SK-N-SH (cell line): ENCODE data around the gene NTSR2. TPM values are rescaled to one million over a fixed set of nuclear protein-coding genes. Genes with fewer than 3 reads are reported as not detected.

ENCODE experiments used
- CTCF ChIA-PET: fragments of 300-600, 350-600 bp; formaldehyde crosslinking; extraction: SDS; loops from one replicate; lab custom pipeline; 2021; lab: Yijun Ruan, JAX
- POLR2A ChIA-PET: fragments of 350-600 bp; sonication (Branson Sonifier 250); formaldehyde crosslinking; extraction: SDS; loops from one replicate; lab custom pipeline; 2020; ENCODE audit warnings: antibody characterized with exemption, inconsistent platforms; lab: Yijun Ruan, JAX
- DNase-seq: peaks from one replicate; pipeline ENCODE4 v3.0.0; 2012
- H2AFZ ChIP-seq: fragments of 200-600 bp; sonication (generic); 2 replicates; pipeline ENCODE4 v1.8.1; 2016; ENCODE audit warnings: antibody characterized with exemption, mild to moderate bottlenecking, low read depth
- H3F3A ChIP-seq: fragments of 200-600 bp; sonication (generic); replicated peaks from 2 replicates; pipeline ENCODE3; 2016; ENCODE audit warnings: antibody characterized with exemption, mild to moderate bottlenecking; ENCODE audit not compliant: insufficient read depth
- H3K27ac ChIP-seq, 2 experiments: fragments of 200-500 bp in 1 of 2; fragments of 200-600 bp in 1 of 2; sonication (Bioruptor generic) in 1 of 2; sonication (generic), shearing (Covaris generic) in 1 of 2; 2 replicates each; pipeline versions ENCODE4 v1.5.1 to v1.6.1; 2014 to 2016; ENCODE audit warnings: low read depth in 2 of 2, inconsistent platforms in 1 of 2, low read length in 1 of 2, mild to moderate bottlenecking in 1 of 2, mixed read lengths in 1 of 2
- H3K27me3 ChIP-seq: fragments of 200-600 bp; sonication (generic), shearing (Covaris generic); 2 replicates; pipeline ENCODE4 v1.6.1; 2016; ENCODE audit warnings: mixed run types; ENCODE audit not compliant: insufficient read depth
- H3K36me3 ChIP-seq, 2 experiments: fragments of 200-500 bp in 1 of 2; fragments of 200-600 bp in 1 of 2; sonication (Bioruptor generic) in 1 of 2; sonication (generic) in 1 of 2; replicated peaks in 1 of 2; 2 replicates each; pipeline versions ENCODE3 to v1.5.1; 2014 to 2016; ENCODE audit warnings: low read length in 1 of 2, mild to moderate bottlenecking in 1 of 2; ENCODE audit not compliant: insufficient read depth in 2 of 2, control insufficient read depth in 1 of 2
- H3K4me1 ChIP-seq, 2 experiments: fragments of 200-500 bp in 1 of 2; fragments of 200-600 bp in 1 of 2; sonication (Bioruptor generic) in 1 of 2; sonication (generic), shearing (Covaris generic) in 1 of 2; 2 replicates each; pipeline versions ENCODE4 v1.5.1 to v1.6.1; 2014 to 2016; ENCODE audit warnings: low read depth in 1 of 2, low read length in 1 of 2, mixed run types in 1 of 2; ENCODE audit not compliant: insufficient read depth in 2 of 2, control insufficient read depth in 1 of 2
- H3K4me2 ChIP-seq: fragments of 200-600 bp; sonication (generic), shearing (Covaris generic); 2 replicates; pipeline ENCODE4 v1.6.1; 2017; ENCODE audit warnings: mixed run types
- H3K4me3 ChIP-seq, 2 experiments: fragments of 200-500 bp in 1 of 2; fragments of 200-600 bp in 1 of 2; sonication (Bioruptor generic) in 1 of 2; sonication (generic), shearing (Covaris generic) in 1 of 2; 2 replicates each; pipeline versions ENCODE4 v1.5.1 to v1.8.1; 2014 to 2016; ENCODE audit warnings: low read depth in 2 of 2, inconsistent platforms in 1 of 2, low read length in 1 of 2, mild to moderate bottlenecking in 1 of 2, mixed read lengths in 1 of 2, moderate library complexity in 1 of 2
- H3K79me2 ChIP-seq: fragments of 200-600 bp; sonication (generic); 2 replicates; pipeline ENCODE4 v1.8.1; 2017; ENCODE audit warnings: mild to moderate bottlenecking; ENCODE audit not compliant: insufficient read depth
- H3K9ac ChIP-seq: fragments of 200-600 bp; sonication (generic); 2 replicates; pipeline ENCODE4 v1.6.1; 2017; ENCODE audit warnings: mixed run types
- H3K9me2 ChIP-seq: fragments of 200-600 bp; sonication (generic); 2 replicates; pipeline ENCODE4 v1.6.1; 2017; ENCODE audit warnings: mixed run types
- H3K9me3 ChIP-seq: fragments of 200-600 bp; sonication (generic); 2 replicates; pipeline ENCODE4 v1.6.1; 2017; ENCODE audit warnings: mixed run types, mild to moderate bottlenecking, moderate library complexity
- H4K20me1 ChIP-seq: fragments of 200-600 bp; sonication (generic); 2 replicates; pipeline ENCODE4 v1.6.1; 2017; ENCODE audit warnings: mild to moderate bottlenecking, mixed run types; ENCODE audit not compliant: insufficient read depth
- CHD2 ChIP-seq: fragments of 150-350 bp; IDR thresholded peaks from 2 replicates; pipeline ENCODE4 v1.6.1; 2018; ENCODE audit warnings: low read length; ENCODE audit not compliant: partially characterized antibody
- EZH2phosphoT487 ChIP-seq: fragments of 200-600 bp; sonication (generic); IDR thresholded peaks from 2 replicates; pipeline ENCODE4 v1.6.1; 2017; ENCODE audit warnings: low read depth, mixed run types, mild to moderate bottlenecking, antibody characterized with exemption, moderate library complexity, borderline replicate concordance
- FOSL2 ChIP-seq: IDR thresholded peaks from 2 replicates; pipeline ENCODE4 v1.4.0; 2012; ENCODE audit warnings: low read depth, mild to moderate bottlenecking, moderate library complexity, borderline replicate concordance
- FOXJ3 ChIP-seq: sonication (generic); formaldehyde crosslinking; IDR thresholded peaks from 2 replicates; pipeline ENCODE4 v1.5.1; 2020; ENCODE audit warnings: mild to moderate bottlenecking, missing genetic modification reagents
- NRF1 ChIP-seq: IDR thresholded peaks from 2 replicates; pipeline ENCODE4 v1.6.1; 2012; ENCODE audit warnings: low read depth, mild to moderate bottlenecking, low read length
- POLR2AphosphoS5 ChIP-seq: IDR thresholded peaks from 2 replicates; pipeline ENCODE4 v1.6.1; 2012; ENCODE audit warnings: low read depth, low read length
- SIN3A ChIP-seq: IDR thresholded peaks from 2 replicates; pipeline ENCODE4 v1.6.1; 2012; ENCODE audit warnings: low read depth, mild to moderate bottlenecking, low read length, moderate library complexity, borderline replicate concordance
- TAF1 ChIP-seq: IDR thresholded peaks from 2 replicates; pipeline ENCODE4 v1.6.1; 2012; ENCODE audit warnings: low read depth, mild to moderate bottlenecking, low read length, moderate library complexity, borderline replicate concordance
- TCF12 ChIP-seq: IDR thresholded peaks from 2 replicates; pipeline ENCODE4 v1.4.0; 2012
- TEAD4 ChIP-seq: IDR thresholded peaks from 2 replicates; pipeline ENCODE4 v1.4.0; 2012; ENCODE audit warnings: mild to moderate bottlenecking, borderline replicate concordance; ENCODE audit not compliant: insufficient read depth
- WGBS: methylation state at CpG from one replicate; pipeline ENCODE4 v1.1.6; 2017; ENCODE audit warnings: low lambda C conversion rate; 5-methylcytosine and 5-hydroxymethylcytosine counted together
- polyA plus RNA-seq, 3 experiments: library from polyadenylated mRNA; depleted of rRNA; stranded (reverse); fragments of >200 nt; gene quantifications; 2 replicates each; pipeline ENCODE4 v1.2.3, GENCODE V29; 2012
- TF ChIP-seq, protein P1 (sequence below): fragments of 200-600 bp; sonication (generic); IDR thresholded peaks from 2 replicates; pipeline ENCODE4 v1.6.1; 2017; ENCODE audit warnings: antibody characterized with exemption, mild to moderate bottlenecking, moderate library complexity
- TF ChIP-seq, protein P2 (sequence below): IDR thresholded peaks from 2 replicates; pipeline ENCODE4 v1.4.0; 2012; ENCODE audit warnings: low read depth, borderline replicate concordance
- TF ChIP-seq, protein P3 (sequence below): IDR thresholded peaks from 2 replicates; pipeline ENCODE4 v1.4.0; 2012; ENCODE audit warnings: low read depth
- TF ChIP-seq, protein P4 (sequence below): fragments of 150-350 bp; IDR thresholded peaks from 2 replicates; pipeline ENCODE4 v1.6.1; 2016; ENCODE audit warnings: mild to moderate bottlenecking, low read depth, low read length
- TF ChIP-seq, protein P5 (sequence below): IDR thresholded peaks from 2 replicates; pipeline ENCODE4; 2012
- TF ChIP-seq, protein P6 (sequence below): fragments of 150-350 bp; IDR thresholded peaks from 2 replicates; pipeline ENCODE4 v1.6.1; 2017; ENCODE audit warnings: antibody characterized with exemption, low read length, low read depth, borderline replicate concordance

NTSR2 gene
- polyA plus RNA-seq, 1 of the 3 experiments (the other 2 are of a cell fraction), result not detected

DNA sequence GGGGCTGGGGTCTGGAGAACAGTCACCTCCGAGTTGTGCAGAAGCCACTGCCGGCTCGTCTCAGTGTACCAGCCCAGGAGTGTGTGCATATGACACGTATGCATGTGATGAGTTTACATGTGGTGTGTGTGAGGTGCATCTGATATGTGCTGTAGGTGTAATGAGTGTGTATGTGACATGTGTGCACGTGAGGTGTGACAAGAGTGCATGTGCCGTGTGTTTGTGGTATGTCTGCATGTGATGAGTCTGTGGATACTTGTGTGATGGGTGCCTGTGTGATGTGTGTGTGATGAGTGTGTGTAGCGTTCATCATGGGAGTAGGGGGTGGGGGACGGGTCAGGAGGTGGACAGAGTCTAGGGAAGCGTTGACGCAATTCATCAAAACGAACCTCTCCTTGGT, 12.8 kb downstream of the NTSR2 start:
- TF ChIP-seq, protein P1, sequence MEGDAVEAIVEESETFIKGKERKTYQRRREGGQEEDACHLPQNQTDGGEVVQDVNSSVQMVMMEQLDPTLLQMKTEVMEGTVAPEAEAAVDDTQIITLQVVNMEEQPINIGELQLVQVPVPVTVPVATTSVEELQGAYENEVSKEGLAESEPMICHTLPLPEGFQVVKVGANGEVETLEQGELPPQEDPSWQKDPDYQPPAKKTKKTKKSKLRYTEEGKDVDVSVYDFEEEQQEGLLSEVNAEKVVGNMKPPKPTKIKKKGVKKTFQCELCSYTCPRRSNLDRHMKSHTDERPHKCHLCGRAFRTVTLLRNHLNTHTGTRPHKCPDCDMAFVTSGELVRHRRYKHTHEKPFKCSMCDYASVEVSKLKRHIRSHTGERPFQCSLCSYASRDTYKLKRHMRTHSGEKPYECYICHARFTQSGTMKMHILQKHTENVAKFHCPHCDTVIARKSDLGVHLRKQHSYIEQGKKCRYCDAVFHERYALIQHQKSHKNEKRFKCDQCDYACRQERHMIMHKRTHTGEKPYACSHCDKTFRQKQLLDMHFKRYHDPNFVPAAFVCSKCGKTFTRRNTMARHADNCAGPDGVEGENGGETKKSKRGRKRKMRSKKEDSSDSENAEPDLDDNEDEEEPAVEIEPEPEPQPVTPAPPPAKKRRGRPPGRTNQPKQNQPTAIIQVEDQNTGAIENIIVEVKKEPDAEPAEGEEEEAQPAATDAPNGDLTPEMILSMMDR, result no peak
- TF ChIP-seq FOSL2 (no peak), FOXJ3 (CRISPR knock-in tag) (no peak), TAF1 (no peak), POLR2AphosphoS5 (no peak), SIN3A (no peak), CHD2 (no peak), TEAD4 (no peak), NRF1 (no peak), EZH2phosphoT487 (no peak), TCF12 (no peak)
- TF ChIP-seq, protein P2, sequence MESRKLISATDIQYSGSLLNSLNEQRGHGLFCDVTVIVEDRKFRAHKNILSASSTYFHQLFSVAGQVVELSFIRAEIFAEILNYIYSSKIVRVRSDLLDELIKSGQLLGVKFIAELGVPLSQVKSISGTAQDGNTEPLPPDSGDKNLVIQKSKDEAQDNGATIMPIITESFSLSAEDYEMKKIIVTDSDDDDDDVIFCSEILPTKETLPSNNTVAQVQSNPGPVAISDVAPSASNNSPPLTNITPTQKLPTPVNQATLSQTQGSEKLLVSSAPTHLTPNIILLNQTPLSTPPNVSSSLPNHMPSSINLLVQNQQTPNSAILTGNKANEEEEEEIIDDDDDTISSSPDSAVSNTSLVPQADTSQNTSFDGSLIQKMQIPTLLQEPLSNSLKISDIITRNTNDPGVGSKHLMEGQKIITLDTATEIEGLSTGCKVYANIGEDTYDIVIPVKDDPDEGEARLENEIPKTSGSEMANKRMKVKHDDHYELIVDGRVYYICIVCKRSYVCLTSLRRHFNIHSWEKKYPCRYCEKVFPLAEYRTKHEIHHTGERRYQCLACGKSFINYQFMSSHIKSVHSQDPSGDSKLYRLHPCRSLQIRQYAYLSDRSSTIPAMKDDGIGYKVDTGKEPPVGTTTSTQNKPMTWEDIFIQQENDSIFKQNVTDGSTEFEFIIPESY, result no peak
- TF ChIP-seq, protein P3, sequence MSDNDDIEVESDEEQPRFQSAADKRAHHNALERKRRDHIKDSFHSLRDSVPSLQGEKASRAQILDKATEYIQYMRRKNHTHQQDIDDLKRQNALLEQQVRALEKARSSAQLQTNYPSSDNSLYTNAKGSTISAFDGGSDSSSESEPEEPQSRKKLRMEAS, result no peak
- TF ChIP-seq, protein P4, sequence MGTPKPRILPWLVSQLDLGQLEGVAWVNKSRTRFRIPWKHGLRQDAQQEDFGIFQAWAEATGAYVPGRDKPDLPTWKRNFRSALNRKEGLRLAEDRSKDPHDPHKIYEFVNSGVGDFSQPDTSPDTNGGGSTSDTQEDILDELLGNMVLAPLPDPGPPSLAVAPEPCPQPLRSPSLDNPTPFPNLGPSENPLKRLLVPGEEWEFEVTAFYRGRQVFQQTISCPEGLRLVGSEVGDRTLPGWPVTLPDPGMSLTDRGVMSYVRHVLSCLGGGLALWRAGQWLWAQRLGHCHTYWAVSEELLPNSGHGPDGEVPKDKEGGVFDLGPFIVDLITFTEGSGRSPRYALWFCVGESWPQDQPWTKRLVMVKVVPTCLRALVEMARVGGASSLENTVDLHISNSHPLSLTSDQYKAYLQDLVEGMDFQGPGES, result no peak
- TF ChIP-seq, protein P5, sequence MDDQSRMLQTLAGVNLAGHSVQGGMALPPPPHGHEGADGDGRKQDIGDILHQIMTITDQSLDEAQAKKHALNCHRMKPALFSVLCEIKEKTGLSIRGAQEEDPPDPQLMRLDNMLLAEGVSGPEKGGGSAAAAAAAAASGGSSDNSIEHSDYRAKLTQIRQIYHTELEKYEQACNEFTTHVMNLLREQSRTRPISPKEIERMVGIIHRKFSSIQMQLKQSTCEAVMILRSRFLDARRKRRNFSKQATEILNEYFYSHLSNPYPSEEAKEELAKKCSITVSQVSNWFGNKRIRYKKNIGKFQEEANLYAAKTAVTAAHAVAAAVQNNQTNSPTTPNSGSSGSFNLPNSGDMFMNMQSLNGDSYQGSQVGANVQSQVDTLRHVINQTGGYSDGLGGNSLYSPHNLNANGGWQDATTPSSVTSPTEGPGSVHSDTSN, result no peak
- TF ChIP-seq, protein P6, sequence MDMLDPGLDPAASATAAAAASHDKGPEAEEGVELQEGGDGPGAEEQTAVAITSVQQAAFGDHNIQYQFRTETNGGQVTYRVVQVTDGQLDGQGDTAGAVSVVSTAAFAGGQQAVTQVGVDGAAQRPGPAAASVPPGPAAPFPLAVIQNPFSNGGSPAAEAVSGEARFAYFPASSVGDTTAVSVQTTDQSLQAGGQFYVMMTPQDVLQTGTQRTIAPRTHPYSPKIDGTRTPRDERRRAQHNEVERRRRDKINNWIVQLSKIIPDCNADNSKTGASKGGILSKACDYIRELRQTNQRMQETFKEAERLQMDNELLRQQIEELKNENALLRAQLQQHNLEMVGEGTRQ, result no peak
- H3K4me3 ChIP-seq, result no peak overlapping the region
- no peaks in the 10 kb centered on the region for H3K79me2 ChIP-seq
- H3F3A ChIP-seq, result no peaks in the 10 kb centered on the region
- H3K27me3 ChIP-seq, result no peaks in the 10 kb centered on the region; the same call in 1 of the 2 replicates
- H4K20me1 ChIP-seq, result no peaks in the 10 kb centered on the region
- 70% methylated on average over 11 of the region's 11 CpGs for WGBS
- H3K4me1 ChIP-seq, result no peaks in the 10 kb centered on the region; a peak in 1 of 4 replicates
- no peaks in the 10 kb centered on the region for H3K9me2 ChIP-seq
- no peaks in the 10 kb centered on the region for H3K36me3 ChIP-seq
- no peak overlapping the region for H2AFZ ChIP-seq
- CTCF ChIA-PET, result interaction anchor here (0.9 to 2.2 kb wide), 6 partner anchors 9 to 121 kb away, joined by 3 to 5 read pairs (median 4); no protein-coding TSS in a partner anchor
- H3K27ac ChIP-seq, result no peak overlapping the region
- POLR2A ChIA-PET, result no interaction called here
- no peak for DNase-seq
- no peak overlapping the region for H3K4me2 ChIP-seq
- H3K9ac ChIP-seq, result no peak overlapping the region
- H3K9me3 ChIP-seq, result no peaks in the 10 kb centered on the region
